ENCODE data around the gene TMEM108.
A peak's percentile ranks its signal among the peaks of the same experiment; 100 is the strongest.

TMEM108 gene

GRCh38 chr3:133441867-133442270, 403.7 kb downstream of the TMEM108 start:
- no peak for DNase-seq
- Histone ChIP-seq H3K36me3 (ENCODE audit: insufficient read depth, low read length) (no peaks in the 10 kb centered on the region), H3K27ac (ENCODE audit: low read length) (no peak overlapping the region), H3K27me3 (ENCODE audit: insufficient read depth, low read length, poor library complexity) (no peaks in the 10 kb centered on the region), H3K4me2 (ENCODE audit: insufficient read depth, low read length) (peak overlapping the region; percentile 39), H3K4me1 (ENCODE audit: insufficient read depth, low read length) (peaks cover 4% of the 10 kb centered on the region; the same call in 1 of the 2 replicates), H3K79me2 (ENCODE audit: insufficient read depth, low read length) (no peaks in the 10 kb centered on the region), H3K9me3 (ENCODE audit: insufficient read depth, low read length, severe bottlenecking) (no peaks in the 10 kb centered on the region), H3K4me3 (ENCODE audit: low read depth in 1 of 2, low read length in 2 of 2) (no peak overlapping the region), H3K9ac (ENCODE audit: low read depth, low read length) (no peak overlapping the region), H2AFZ (ENCODE audit: low read depth, low read length) (peak overlapping the region; percentile 69), H4K20me1 (ENCODE audit: insufficient read depth, low read length) (no peaks in the 10 kb centered on the region)
- TF ChIP-seq, protein P1, sequence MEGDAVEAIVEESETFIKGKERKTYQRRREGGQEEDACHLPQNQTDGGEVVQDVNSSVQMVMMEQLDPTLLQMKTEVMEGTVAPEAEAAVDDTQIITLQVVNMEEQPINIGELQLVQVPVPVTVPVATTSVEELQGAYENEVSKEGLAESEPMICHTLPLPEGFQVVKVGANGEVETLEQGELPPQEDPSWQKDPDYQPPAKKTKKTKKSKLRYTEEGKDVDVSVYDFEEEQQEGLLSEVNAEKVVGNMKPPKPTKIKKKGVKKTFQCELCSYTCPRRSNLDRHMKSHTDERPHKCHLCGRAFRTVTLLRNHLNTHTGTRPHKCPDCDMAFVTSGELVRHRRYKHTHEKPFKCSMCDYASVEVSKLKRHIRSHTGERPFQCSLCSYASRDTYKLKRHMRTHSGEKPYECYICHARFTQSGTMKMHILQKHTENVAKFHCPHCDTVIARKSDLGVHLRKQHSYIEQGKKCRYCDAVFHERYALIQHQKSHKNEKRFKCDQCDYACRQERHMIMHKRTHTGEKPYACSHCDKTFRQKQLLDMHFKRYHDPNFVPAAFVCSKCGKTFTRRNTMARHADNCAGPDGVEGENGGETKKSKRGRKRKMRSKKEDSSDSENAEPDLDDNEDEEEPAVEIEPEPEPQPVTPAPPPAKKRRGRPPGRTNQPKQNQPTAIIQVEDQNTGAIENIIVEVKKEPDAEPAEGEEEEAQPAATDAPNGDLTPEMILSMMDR (IDR thresholded peaks at IDR 0.05; ENCODE audit: borderline replicate concordance, extremely low read depth, low read length, poor library complexity, severe bottlenecking), result no peak
- TF ChIP-seq EZH2 (IDR thresholded peaks at IDR 0.05; ENCODE audit: borderline replicate concordance, low read depth, low read length, severe bottlenecking), result no peak
- ATAC-seq (ENCODE audit: insufficient read depth, low read depth), result peak; percentile 74

DNA sequence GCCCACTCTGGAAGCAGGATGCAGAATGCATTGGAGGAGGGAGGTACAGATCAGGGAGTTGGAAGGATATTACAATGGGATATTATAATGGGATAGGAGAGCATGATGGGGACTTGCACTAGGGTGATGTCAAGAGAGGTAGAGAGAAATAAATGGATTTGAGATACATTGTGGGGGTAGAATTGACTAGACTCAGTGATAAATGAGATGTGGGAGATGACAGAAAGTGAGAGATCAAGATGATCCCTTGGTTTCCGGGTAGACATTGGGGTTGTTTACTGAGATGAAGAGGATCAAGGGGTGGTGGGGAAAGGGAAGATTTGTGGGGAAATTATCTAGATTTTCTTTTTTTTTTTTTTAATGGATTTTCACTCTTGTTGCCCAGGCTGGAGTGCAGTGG, 404.3 kb downstream of the TMEM108 start:
- Histone ChIP-seq H4K20me1 (ENCODE audit: insufficient read depth, low read length) (no peaks in the 10 kb centered on the region), H3K4me3 (ENCODE audit: low read depth in 1 of 2, low read length in 2 of 2) (no peak overlapping the region), H3K9me3 (ENCODE audit: insufficient read depth, low read length, severe bottlenecking) (no peaks in the 10 kb centered on the region), H3K4me1 (ENCODE audit: insufficient read depth, low read length) (peaks cover 4% of the 10 kb centered on the region; the same call in 1 of the 2 replicates), H3K27me3 (ENCODE audit: insufficient read depth, low read length, poor library complexity) (no peaks in the 10 kb centered on the region), H3K27ac (ENCODE audit: low read length) (no peak overlapping the region), H3K79me2 (ENCODE audit: insufficient read depth, low read length) (no peaks in the 10 kb centered on the region), H3K4me2 (ENCODE audit: insufficient read depth, low read length) (no peak overlapping the region), H3K9ac (ENCODE audit: low read depth, low read length) (no peak overlapping the region), H2AFZ (ENCODE audit: low read depth, low read length) (no peak overlapping the region), H3K36me3 (ENCODE audit: insufficient read depth, low read length) (no peaks in the 10 kb centered on the region)
- ATAC-seq (ENCODE audit: insufficient read depth, low read depth) (no peak), DNase-seq (no peak)
- no peak for TF ChIP-seq EZH2 (IDR thresholded peaks at IDR 0.05; ENCODE audit: borderline replicate concordance, low read depth, low read length, severe bottlenecking)
- TF ChIP-seq, protein P1 (IDR thresholded peaks at IDR 0.05; ENCODE audit: borderline replicate concordance, extremely low read depth, low read length, poor library complexity, severe bottlenecking), result no peak

DNA sequence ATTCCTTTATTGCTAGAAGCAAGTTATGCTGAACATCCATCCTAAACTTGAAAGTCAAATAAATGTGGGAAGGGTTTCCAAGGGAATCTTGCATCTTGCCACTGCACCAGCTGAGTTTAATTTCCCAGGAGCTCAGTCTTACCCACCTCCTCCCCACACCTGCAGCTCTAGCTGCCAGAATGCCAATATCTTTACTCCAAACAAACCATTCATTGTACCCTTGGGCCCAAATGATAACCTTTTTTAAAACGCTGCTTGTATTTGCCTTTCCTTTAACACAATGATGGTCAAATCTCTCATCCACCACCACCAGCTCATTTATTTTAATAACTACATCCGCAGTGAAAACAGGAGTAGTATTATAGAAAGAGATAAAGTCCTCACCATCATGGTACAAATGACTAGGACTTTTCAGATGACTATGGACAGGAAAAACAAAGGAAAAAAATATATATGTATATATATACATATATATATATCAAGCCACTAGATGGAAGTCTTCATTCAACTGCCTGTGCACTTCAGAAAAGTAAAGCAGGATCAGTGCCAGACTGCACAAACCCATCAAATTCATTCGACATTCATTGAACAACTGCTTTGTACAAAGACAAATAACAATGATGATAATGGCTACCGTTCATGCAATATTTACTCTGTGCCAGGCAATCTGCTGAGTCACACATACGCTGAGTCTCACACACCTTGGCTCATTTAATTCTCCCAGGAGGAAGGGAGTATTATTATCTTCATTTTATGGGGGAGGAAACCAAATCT, 405.6 kb downstream of the TMEM108 start:
- no peak for DNase-seq
- H3K9ac ChIP-seq (ENCODE audit: low read depth, low read length), result no peak overlapping the region

More for the DNA sequence above, 405.6 kb downstream of the TMEM108 start:
- peaks cover 4% of the 10 kb centered on the region; the same call in 1 of the 2 replicates for H3K4me1 ChIP-seq (ENCODE audit: insufficient read depth, low read length)
- peaks cover 2% of the 10 kb centered on the region for H3K27me3 ChIP-seq (ENCODE audit: insufficient read depth, low read length, poor library complexity)
- H3K27ac ChIP-seq (ENCODE audit: low read length), result no peak overlapping the region
- no peak for ATAC-seq (ENCODE audit: insufficient read depth, low read depth)
- H3K36me3 ChIP-seq (ENCODE audit: insufficient read depth, low read length), result no peaks in the 10 kb centered on the region
- no peak for TF ChIP-seq EZH2 (IDR thresholded peaks at IDR 0.05; ENCODE audit: borderline replicate concordance, low read depth, low read length, severe bottlenecking)
- TF ChIP-seq, protein P1 (IDR thresholded peaks at IDR 0.05; ENCODE audit: borderline replicate concordance, extremely low read depth, low read length, poor library complexity, severe bottlenecking), result no peak
- H2AFZ ChIP-seq (ENCODE audit: low read depth, low read length), result peak overlapping the region; percentile 23; the same call in 1 of the 2 replicates
- H3K4me2 ChIP-seq (ENCODE audit: insufficient read depth, low read length), result no peak overlapping the region
- H3K79me2 ChIP-seq (ENCODE audit: insufficient read depth, low read length), result no peaks in the 10 kb centered on the region
- no peaks in the 10 kb centered on the region for H4K20me1 ChIP-seq (ENCODE audit: insufficient read depth, low read length)
- H3K4me3 ChIP-seq (ENCODE audit: low read depth in 1 of 2, low read length in 2 of 2), result no peak overlapping the region
- H3K9me3 ChIP-seq (ENCODE audit: insufficient read depth, low read length, severe bottlenecking), result no peaks in the 10 kb centered on the region

All from DND-41 (cell line).